ENCODE data around the gene SMPD4. TPM values are rescaled to one million over a fixed set of nuclear protein-coding genes. Genes with fewer than 3 reads are reported as not detected.
"Not testable (repeated sequence)": the region's sequence is repeated elsewhere in the genome, so short reads cannot be mapped to it uniquely, and the experiment has no call there.

SMPD4 gene
- total RNA-seq, 1 donor from 2014 or later, result 6.8 TPM

DNA sequence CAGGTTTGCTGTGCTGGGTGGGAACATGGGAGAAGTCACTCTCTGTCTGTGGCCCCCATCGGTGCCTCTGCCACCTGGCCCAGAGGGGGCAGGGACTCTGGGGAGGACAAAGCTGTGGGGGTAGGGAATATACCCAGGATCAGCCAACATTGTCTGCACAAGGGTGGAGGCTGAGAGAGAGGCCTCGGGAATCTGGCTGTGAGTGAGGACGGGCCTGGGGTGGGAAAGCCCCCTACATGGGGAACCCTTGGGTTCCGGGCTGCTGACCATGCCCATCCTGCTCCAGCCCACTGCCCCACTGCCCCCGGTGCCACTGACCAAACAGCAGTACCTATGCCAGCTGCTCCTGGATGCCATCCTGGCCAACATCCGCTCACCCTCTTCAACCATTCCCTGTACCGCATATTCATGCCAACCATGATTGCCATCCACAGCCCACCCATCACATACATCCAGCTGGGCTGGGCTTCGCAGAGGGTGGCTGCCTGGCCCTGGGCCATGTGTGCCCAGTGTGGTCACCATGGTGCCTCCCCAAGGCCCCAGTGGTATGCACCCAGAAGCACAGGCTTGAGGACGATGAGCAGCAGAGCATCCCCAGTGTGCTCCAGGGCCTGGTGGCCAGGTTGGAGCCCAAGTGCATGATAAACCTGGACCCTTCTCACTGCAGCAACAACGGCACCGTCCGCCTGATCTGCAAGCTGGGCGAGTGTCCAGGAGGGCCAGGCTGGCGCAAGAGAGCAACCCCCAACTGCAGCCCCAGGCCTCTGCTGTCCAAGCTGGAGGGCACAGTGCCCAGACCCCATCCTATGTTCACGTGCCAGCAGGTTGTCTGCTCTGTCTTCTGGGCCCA, 45.5 kb downstream of the SMPD4 start:
- H3K36me3 ChIP-seq (ENCODE audit: control insufficient read depth in 3 of 3, insufficient read depth in 3 of 3, low read length in 3 of 3), result no peaks in the 10 kb centered on the region
- no peaks in the 10 kb centered on the region for H3K27me3 ChIP-seq (ENCODE audit: control insufficient read depth in 3 of 3, insufficient read depth in 3 of 3, low read length in 3 of 3)
- no peak overlapping the region for H3K9ac ChIP-seq (ENCODE audit: low read depth in 1 of 3, low read length in 3 of 3)

DNA sequence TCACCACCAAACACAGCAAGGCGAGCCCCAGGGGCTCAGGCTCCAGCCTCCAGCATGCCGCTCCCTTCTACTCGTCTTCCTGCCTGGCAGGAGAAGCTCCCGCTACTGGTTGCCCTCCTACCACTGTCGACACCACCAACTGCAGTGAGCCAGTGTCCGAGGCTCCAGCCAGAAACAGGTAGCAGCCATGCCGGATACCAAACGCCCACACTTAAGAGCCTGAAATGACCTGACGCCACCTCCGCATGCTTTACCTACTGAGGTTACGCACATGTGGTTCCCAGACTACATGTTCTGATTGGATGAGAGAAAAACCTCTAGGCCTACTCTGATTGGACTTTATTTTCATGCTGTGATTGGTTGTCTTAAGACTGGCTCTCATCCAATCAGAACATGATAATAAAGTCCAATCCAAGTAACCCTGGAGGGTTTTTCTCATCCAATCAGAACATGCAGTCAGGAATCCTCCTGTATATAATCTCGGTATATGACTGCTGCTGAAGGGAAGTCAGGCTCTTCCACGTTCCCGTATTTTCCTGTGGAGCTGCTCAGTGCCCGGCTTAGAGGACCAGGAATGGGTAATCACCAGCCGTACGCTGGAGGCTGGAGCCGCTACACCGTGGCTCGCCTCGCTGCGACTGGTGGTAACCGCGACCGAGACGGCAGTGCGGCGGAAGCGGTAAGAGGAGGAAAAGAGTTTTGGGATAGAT, 52.1 kb downstream of the SMPD4 start, which contains the start of gene POTEF:
POTEF (minus strand) TSS at position 103 of the 710 bp plus-strand sequence. CDS start 8,707 bp downstream, outside the sequence.
- not testable (repeated sequence) for H3K27ac ChIP-seq (ENCODE audit: low read depth, low read length); H3K9me3 ChIP-seq (ENCODE audit: control insufficient read depth in 3 of 3, low read length in 3 of 3); H3K27me3 ChIP-seq (ENCODE audit: control insufficient read depth in 3 of 3, insufficient read depth in 3 of 3, low read length in 3 of 3); H3K9ac ChIP-seq (ENCODE audit: low read depth in 1 of 3, low read length in 3 of 3); H3K4me3 ChIP-seq (ENCODE audit: low read length in 3 of 3); H3K4me1 ChIP-seq (ENCODE audit: control insufficient read depth in 3 of 3, insufficient read depth in 3 of 3, low read length in 3 of 3); H3K36me3 ChIP-seq (ENCODE audit: control insufficient read depth in 3 of 3, insufficient read depth in 3 of 3, low read length in 3 of 3)

More for the DNA sequence above, 45.5 kb downstream of the SMPD4 start:
- H3K9me3 ChIP-seq (ENCODE audit: control insufficient read depth in 3 of 3, low read length in 3 of 3), result no peaks in the 10 kb centered on the region
- no peak overlapping the region for H3K4me3 ChIP-seq (ENCODE audit: low read length in 3 of 3)
- H3K4me1 ChIP-seq (ENCODE audit: control insufficient read depth in 3 of 3, insufficient read depth in 3 of 3, low read length in 3 of 3), result no peaks in the 10 kb centered on the region
- no peak overlapping the region for H3K27ac ChIP-seq (ENCODE audit: low read depth, low read length)

DNA sequence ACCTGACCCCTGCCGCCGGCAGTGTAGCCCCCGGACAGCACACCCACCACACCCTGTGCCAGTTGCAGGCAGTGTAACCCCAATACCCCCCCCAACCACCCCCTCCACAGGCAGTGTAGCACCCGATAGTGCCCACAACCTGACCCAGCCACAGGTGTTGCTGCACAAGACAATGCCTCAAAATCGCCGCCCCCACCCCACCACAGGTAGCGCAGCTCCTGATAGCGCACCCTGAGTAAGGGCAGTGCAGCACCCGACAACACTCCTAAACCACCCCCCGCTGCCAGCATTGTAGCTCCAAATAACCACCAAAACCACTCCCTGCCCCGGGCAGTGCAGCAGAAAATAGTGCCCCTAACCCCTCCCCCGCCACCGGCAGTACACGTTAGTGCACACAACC, 52.9 kb downstream of the SMPD4 start:
- not testable (repeated sequence) for H3K4me3 ChIP-seq (ENCODE audit: low read length in 3 of 3); H3K9ac ChIP-seq (ENCODE audit: low read depth in 1 of 3, low read length in 3 of 3); H3K9me3 ChIP-seq (ENCODE audit: control insufficient read depth in 3 of 3, low read length in 3 of 3); H3K4me1 ChIP-seq (ENCODE audit: control insufficient read depth in 3 of 3, insufficient read depth in 3 of 3, low read length in 3 of 3); H3K27me3 ChIP-seq (ENCODE audit: control insufficient read depth in 3 of 3, insufficient read depth in 3 of 3, low read length in 3 of 3); H3K36me3 ChIP-seq (ENCODE audit: control insufficient read depth in 3 of 3, insufficient read depth in 3 of 3, low read length in 3 of 3); H3K27ac ChIP-seq (ENCODE audit: low read depth, low read length)

DNA sequence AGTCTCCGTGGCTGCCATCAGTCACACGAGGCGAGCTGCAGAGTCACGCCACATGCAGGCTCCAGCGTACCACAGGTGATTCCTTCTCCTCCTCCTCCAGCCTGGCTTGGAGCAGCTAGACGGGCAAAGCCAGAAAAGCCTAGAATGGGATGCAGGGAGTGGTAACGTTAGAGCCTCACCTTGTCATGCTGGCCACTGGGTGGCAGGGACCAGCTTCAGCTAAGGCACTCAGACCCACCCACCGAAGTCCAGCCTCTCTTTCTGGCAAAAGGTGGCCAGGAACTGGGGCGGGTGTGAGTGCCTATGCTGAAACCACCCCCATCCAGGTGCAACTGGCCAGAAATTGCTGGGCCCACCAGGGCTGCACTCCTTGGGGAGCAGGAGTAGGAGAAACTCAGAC, 53.7 kb downstream of the SMPD4 start:
- H3K9me3 ChIP-seq (ENCODE audit: control insufficient read depth in 3 of 3, low read length in 3 of 3); H3K4me3 ChIP-seq (ENCODE audit: low read length in 3 of 3); H3K9ac ChIP-seq (ENCODE audit: low read depth in 1 of 3, low read length in 3 of 3): not testable (repeated sequence)

DNA sequence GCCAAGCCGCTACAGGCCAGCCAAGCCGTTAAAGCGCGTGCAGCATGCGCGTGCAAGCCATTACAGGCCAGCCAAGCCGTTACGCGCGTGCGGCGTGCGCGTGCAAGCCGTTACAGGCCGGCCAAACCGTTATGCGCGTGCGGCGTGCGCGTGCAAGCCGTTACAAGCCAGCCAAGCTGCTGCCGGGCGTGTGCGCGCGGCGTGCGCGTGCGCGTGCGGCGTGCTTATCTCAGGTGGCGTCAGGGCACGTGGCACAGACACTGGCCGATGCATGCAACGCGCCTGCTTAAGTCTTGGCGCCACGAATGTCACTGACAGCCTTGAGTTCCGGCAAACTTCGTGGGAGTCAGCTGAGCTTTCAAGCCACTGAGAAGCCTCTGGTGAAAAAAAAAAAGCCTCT, 60.5 kb downstream of the SMPD4 start:
- not testable (repeated sequence) for H3K27ac ChIP-seq (ENCODE audit: low read depth, low read length); H3K4me1 ChIP-seq (ENCODE audit: control insufficient read depth in 3 of 3, insufficient read depth in 3 of 3, low read length in 3 of 3); H3K36me3 ChIP-seq (ENCODE audit: control insufficient read depth in 3 of 3, insufficient read depth in 3 of 3, low read length in 3 of 3); H3K4me3 ChIP-seq (ENCODE audit: low read length in 3 of 3); H3K9ac ChIP-seq (ENCODE audit: low read depth in 1 of 3, low read length in 3 of 3); H3K27me3 ChIP-seq (ENCODE audit: control insufficient read depth in 3 of 3, insufficient read depth in 3 of 3, low read length in 3 of 3); H3K9me3 ChIP-seq (ENCODE audit: control insufficient read depth in 3 of 3, low read length in 3 of 3)

More for the DNA sequence above, 53.7 kb downstream of the SMPD4 start:
- H3K4me1 ChIP-seq (ENCODE audit: control insufficient read depth in 3 of 3, insufficient read depth in 3 of 3, low read length in 3 of 3); H3K27me3 ChIP-seq (ENCODE audit: control insufficient read depth in 3 of 3, insufficient read depth in 3 of 3, low read length in 3 of 3); H3K36me3 ChIP-seq (ENCODE audit: control insufficient read depth in 3 of 3, insufficient read depth in 3 of 3, low read length in 3 of 3); H3K27ac ChIP-seq (ENCODE audit: low read depth, low read length): not testable (repeated sequence)

DNA sequence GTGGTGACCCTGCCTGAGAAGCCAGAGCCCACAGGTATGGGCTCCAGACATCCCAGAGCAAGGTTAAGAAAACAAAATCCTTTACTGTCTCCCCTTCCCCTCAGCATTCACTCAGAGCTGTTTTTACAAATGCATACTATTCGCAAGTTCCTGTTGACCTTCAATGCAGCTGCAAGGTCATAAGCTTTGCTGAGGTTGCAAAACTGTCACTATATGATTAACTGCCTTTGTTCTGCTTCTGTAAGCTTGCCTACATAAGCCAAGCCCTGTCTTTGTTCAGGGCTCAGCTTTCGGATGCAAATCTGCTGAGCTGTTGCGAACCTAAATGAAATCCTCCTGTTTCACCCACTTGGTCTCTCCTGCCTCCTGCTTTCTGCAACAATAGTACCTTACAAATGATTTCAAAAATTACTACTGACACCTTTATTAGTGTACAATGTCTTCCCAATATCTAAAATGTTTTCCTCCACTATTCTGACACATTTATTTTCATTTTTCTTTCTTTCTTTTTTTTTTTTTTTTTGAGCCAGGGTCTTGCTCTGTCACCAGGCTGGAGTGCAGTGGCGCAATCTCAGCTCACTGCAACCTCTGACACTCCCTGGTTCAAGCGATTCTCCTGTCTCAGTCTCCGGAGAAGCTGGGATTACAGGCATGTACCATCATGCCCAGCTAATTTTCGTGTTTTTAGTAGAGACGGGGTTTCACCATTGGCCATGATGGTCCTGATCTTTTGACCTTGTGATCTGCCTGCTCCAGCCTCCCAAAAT, 78.6 kb downstream of the SMPD4 start:
- H3K27me3 ChIP-seq (ENCODE audit: control insufficient read depth in 3 of 3, insufficient read depth in 3 of 3, low read length in 3 of 3); H3K36me3 ChIP-seq (ENCODE audit: control insufficient read depth in 3 of 3, insufficient read depth in 3 of 3, low read length in 3 of 3); H3K4me1 ChIP-seq (ENCODE audit: control insufficient read depth in 3 of 3, insufficient read depth in 3 of 3, low read length in 3 of 3); H3K9me3 ChIP-seq (ENCODE audit: control insufficient read depth in 3 of 3, low read length in 3 of 3); H3K4me3 ChIP-seq (ENCODE audit: low read length in 3 of 3); H3K9ac ChIP-seq (ENCODE audit: low read depth in 1 of 3, low read length in 3 of 3); H3K27ac ChIP-seq (ENCODE audit: low read depth, low read length): not testable (repeated sequence)

Small RNA genes lying within 50 kb of the gene (small RNA-seq; reads per million reads assigned to genes)
- not detected for gene RNU6-1049P

Other genes starting within 250 kb of the SMPD4 start
- gene RAB6C, start 201.9 kb downstream of the SMPD4 start, total RNA-seq, result not detected
- not detected for gene POTEF, start 52.4 kb downstream of the SMPD4 start, total RNA-seq
- gene CCDC74B, start 36.5 kb downstream of the SMPD4 start, total RNA-seq, result not detected
- 86.1 TPM for gene MZT2B, start 660 bp upstream of the SMPD4 start, total RNA-seq
- gene TUBA3E, start 16.8 kb upstream of the SMPD4 start, total RNA-seq, result not detected
- gene IMP4, start 161.3 kb upstream of the SMPD4 start, total RNA-seq, result 32.9 TPM
- gene PTPN18, start 174.5 kb upstream of the SMPD4 start, total RNA-seq, result 5.2 TPM

Measured in skeletal muscle tissue (tissue), 5 donors.